ENCODE data around the gene PWWP2B. TPM values are rescaled to one million over a fixed set of nuclear protein-coding genes. Genes with fewer than 3 reads are reported as not detected.
A peak's percentile ranks its signal among the peaks of the same experiment; 100 is the strongest.

Gene PWWP2B
- total RNA-seq, 1 donor from 2014 or later = 25.2 TPM

GRCh38 chr10:132360766-132361447 is 36.1 kb upstream of the PWWP2B start:
- ATAC-seq (peak; percentile 53 to 54), DNase-seq (no peak)
- Histone ChIP-seq H3K4me1 (no peaks in the 10 kb centered on the region), H3K9me3 (no peaks in the 10 kb centered on the region), H3K27ac (no peak overlapping the region), H3K27me3 (ENCODE audit: low read depth) (no peaks in the 10 kb centered on the region), H3K36me3 (peaks cover 13% of the 10 kb centered on the region), H3K4me3 (no peak overlapping the region)
- TF ChIP-seq CTCF (IDR thresholded peaks at IDR 0.05) = peak; percentile 63
- intact Hi-C loops (cut with DNase I) = no loop called here

GRCh38 chr10:132361581-132362101 is 35.4 kb upstream of the PWWP2B start:
- DNase-seq (no peak), ATAC-seq (no peak)
- Histone ChIP-seq H3K4me1 (no peaks in the 10 kb centered on the region), H3K36me3 (peaks cover 20% of the 10 kb centered on the region), H3K27me3 (ENCODE audit: low read depth) (no peaks in the 10 kb centered on the region), H3K9me3 (no peaks in the 10 kb centered on the region), H3K4me3 (no peak overlapping the region), H3K27ac (no peak overlapping the region)
- no peak for TF ChIP-seq CTCF (IDR thresholded peaks at IDR 0.05)
- intact Hi-C loops (cut with DNase I) = no loop called here

- no peak for TF ChIP-seq CTCF (IDR thresholded peaks at IDR 0.05)
- intact Hi-C loops (cut with DNase I) = no loop called here
- ATAC-seq = no peak
- H3K27ac ChIP-seq = no peak overlapping the region
- no peak overlapping the region for H3K4me3 ChIP-seq
- H3K4me1 ChIP-seq = no peaks in the 10 kb centered on the region
- no peaks in the 10 kb centered on the region for H3K9me3 ChIP-seq
- DNase-seq = no peak
- peaks cover 24% of the 10 kb centered on the region for H3K36me3 ChIP-seq
- H3K27me3 ChIP-seq (ENCODE audit: low read depth) = no peaks in the 10 kb centered on the region
Measured at GRCh38 chr10:132362151-132362611, 34.8 kb upstream of the PWWP2B start.

GRCh38 chr10:132363376-132363775 is 33.6 kb upstream of the PWWP2B start:
- ATAC-seq (no peak), DNase-seq (peak; percentile 41)
- Histone ChIP-seq H3K4me1 (no peaks in the 10 kb centered on the region), H3K27ac (no peak overlapping the region), H3K27me3 (ENCODE audit: low read depth) (no peaks in the 10 kb centered on the region), H3K36me3 (peaks cover 23% of the 10 kb centered on the region), H3K4me3 (no peak overlapping the region), H3K9me3 (no peaks in the 10 kb centered on the region)
- TF ChIP-seq CTCF (IDR thresholded peaks at IDR 0.05) = no peak
- intact Hi-C loops (cut with DNase I) = no loop called here

- TF ChIP-seq CTCF (IDR thresholded peaks at IDR 0.05) = no peak
- no peaks in the 10 kb centered on the region for H3K9me3 ChIP-seq
- DNase-seq (peak; percentile 52), ATAC-seq (peak in 1 of 2 donors; percentile 85)
- H3K27ac ChIP-seq = no peak overlapping the region
- no peaks in the 10 kb centered on the region for H3K4me1 ChIP-seq
- H3K27me3 ChIP-seq (ENCODE audit: low read depth) = no peaks in the 10 kb centered on the region
- peaks cover 23% of the 10 kb centered on the region for H3K36me3 ChIP-seq
- intact Hi-C loops (cut with DNase I) = no loop called here
- H3K4me3 ChIP-seq = no peak overlapping the region
Measured at GRCh38 chr10:132363921-132364593, 32.9 kb upstream of the PWWP2B start.
